Measurements from ENCODE around the gene RDH16.
"Not testable (repeated sequence)": the region's sequence is repeated elsewhere in the genome, so short reads cannot be mapped to it uniquely, and the experiment has no call there.

Gene RDH16

DNA sequence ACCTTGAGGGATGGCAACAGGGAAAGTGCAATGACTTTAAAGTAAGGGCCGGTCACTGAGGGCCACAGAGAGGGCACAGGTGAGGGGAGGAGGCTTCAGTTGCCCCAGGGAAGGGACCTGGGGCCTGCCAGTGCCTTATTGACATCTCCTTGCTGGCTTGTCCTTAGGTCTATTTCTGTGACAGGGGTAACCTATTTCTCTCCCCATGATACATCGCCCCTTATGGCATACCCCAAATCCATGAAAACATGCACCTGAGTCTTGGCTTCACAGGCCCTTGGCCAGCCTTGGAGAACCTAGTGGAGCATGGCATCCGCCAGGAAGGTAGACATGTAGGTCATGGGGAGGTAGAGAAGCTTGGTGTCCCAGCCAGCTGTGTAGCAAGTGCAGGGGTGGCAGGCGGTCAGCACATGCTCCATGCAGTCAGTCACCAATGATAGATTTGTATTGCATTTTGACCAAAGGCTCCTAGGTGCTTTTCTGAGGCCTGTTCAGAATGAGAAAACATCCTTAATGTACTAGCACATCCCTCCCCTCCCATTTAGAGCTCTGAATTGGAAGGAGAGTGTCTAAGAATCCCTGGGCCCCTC, 23.6 kb upstream of the RDH16 start:
- no peak for DNase-seq (ENCODE audit: low spot score)
- H3K27ac ChIP-seq = no peak overlapping the region
- ChIA-PET POLR2A (ENCODE audit: low non-redundant PET) (no interaction called here), CTCF (interaction anchor here (0.6 kb wide), 1 partner anchor 1599 kb away, joined by 4 read pairs; no protein-coding TSS in a partner anchor)
- TF ChIP-seq CTCF (conservative IDR thresholded peaks at IDR 0.05; ENCODE audit: low read depth) = no peak

DNA sequence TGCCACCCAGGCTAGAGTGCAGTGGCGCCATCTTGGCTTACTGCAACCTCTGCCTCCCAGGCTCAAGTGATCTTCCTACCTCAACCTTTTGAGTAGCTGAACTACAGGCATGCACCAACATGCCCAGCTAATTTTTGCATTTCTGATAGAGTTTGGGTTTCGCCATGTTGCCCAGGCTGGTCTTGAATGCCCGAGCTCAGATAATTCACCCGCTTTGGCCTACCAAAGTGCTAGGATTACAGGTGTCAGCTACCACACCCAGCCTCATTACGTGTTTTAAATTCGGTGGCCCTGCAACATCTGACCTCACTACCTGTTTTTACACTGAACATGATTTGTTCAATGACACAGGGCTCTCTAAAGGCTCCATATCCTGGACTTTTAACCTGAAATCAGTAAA, 22.9 kb upstream of the RDH16 start:
- CTCF ChIA-PET = no interaction called here
- H3K27ac ChIP-seq = no peak overlapping the region
- no peak for DNase-seq (ENCODE audit: low spot score)
- POLR2A ChIA-PET (ENCODE audit: low non-redundant PET) = no interaction called here
- no peak for TF ChIP-seq CTCF (conservative IDR thresholded peaks at IDR 0.05; ENCODE audit: low read depth)

DNA sequence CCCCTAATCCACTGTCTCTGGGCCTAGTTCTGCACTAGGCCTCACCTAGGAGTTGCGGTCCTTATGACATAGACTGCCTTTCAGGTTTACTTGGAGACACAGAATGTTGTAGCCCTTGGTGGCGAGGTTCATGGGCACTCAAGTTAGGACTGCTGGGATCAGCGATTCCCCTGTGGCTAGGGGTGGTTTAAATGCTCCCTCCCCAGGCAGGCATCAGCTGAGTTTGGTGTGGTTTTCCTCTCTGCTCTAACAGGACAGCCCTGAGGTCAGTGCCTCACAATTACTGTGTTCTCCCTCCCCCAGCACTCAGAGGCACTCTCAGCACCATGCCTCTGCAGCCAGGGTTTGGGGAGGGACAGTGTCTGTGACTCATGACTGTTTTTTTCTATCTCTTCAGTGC, 22.2 kb upstream of the RDH16 start:
- POLR2A ChIA-PET (ENCODE audit: low non-redundant PET) = no interaction called here
- no peak for TF ChIP-seq CTCF (conservative IDR thresholded peaks at IDR 0.05; ENCODE audit: low read depth)
- CTCF ChIA-PET = no interaction called here
- H3K27ac ChIP-seq = no peak overlapping the region
- DNase-seq (ENCODE audit: low spot score) = no peak

GRCh38 chr12:56978397-56979138, 21.2 kb upstream of the RDH16 start:
- DNase-seq (ENCODE audit: low spot score) = no peak
- ChIA-PET POLR2A (ENCODE audit: low non-redundant PET) (no interaction called here), CTCF (no interaction called here)
- no peak for TF ChIP-seq CTCF (conservative IDR thresholded peaks at IDR 0.05; ENCODE audit: low read depth)
- H3K27ac ChIP-seq = no peak overlapping the region

DNA sequence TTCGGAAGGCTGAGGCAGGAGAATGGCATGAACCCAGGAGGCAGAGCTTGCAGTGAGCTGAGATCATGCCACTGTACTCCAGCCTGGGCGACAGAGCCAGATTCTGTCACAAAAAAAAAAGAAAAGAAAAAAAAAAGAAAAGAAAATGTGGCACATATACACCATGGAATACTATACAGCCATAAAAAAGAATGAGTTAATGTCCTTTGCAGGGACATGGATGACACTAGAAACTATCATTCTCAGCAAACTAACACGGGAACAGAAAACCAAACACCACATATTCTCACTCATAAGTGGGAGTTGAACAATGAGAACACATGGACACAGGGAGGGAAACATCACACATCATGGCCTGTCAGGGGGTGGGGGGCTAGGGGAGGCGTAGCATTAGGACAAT, 20.0 kb upstream of the RDH16 start:
- POLR2A ChIA-PET (ENCODE audit: low non-redundant PET); H3K27ac ChIP-seq; CTCF ChIA-PET; DNase-seq (ENCODE audit: low spot score): not testable (repeated sequence)

DNA sequence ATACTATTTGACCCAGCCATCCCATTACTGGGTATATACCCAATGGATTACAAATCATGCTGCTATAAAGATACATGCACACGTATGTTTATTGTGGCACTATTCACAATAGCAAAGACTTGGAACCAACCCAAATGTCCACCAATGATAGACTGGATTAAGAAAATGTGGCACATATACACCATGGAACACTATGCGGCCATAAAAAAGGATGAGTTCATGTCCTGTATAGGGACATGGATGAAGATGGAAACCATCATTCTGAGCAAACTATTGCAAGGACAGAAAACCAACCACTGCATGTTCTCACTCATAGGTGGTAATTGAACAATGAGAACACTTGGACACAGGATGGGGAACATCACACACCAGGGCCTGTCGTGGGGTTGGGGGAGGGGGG, 16.8 kb upstream of the RDH16 start:
- DNase-seq (ENCODE audit: low spot score); CTCF ChIA-PET; H3K27ac ChIP-seq; POLR2A ChIA-PET (ENCODE audit: low non-redundant PET): not testable (repeated sequence)

DNA sequence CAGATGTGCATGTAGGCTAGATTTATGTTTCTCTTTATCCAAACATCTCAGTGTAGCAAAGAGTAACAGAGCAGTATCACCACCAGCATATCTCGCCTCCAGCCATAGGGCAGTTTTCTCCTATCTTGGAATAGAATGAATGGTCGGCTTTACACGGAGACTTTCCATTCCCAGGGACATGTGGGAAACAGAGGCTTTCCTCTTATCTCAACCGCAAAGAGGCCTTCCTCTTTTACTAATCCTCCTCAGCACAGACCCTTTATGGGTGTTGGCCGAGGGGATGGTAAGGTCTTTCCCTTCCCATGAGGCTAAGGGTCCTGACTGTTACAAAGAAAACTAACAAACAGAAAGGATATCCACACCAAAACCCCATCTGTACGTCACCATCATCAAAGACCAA, 11.5 kb upstream of the RDH16 start:
- H3K27ac ChIP-seq; DNase-seq (ENCODE audit: low spot score); POLR2A ChIA-PET (ENCODE audit: low non-redundant PET); CTCF ChIA-PET: not testable (repeated sequence)

DNA sequence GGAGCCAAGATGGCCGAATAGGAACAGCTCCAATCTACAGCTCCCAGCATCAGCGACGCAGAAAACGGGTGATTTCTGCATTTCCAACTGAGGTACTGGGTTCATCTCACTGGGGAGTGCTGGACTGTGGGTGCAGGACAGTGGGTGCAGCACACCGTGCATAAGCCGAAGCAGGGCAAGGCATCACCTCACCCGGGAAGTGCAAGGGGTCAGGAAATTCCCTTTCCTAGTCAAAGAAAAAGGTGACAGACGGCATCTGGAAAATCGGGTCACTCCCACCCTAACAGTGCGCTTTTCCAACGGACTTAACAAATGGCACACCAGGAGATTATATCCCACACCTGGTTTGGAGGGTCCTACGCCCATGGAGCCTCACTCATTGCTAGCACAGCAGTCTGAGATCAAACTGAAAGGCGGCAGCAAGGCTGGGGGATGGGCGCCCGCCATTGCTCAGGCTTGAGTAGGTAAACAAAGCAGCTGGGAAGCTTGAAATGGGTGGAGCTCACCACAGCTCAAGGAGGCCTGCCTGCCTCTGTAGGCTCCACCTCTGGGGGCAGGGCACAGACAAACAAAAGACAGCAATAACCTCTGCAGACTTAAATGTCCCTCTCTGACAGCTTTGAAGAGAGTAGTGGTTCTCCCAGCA, 8.7 kb upstream of the RDH16 start:
- POLR2A ChIA-PET (ENCODE audit: low non-redundant PET); CTCF ChIA-PET: not testable (repeated sequence)

DNA sequence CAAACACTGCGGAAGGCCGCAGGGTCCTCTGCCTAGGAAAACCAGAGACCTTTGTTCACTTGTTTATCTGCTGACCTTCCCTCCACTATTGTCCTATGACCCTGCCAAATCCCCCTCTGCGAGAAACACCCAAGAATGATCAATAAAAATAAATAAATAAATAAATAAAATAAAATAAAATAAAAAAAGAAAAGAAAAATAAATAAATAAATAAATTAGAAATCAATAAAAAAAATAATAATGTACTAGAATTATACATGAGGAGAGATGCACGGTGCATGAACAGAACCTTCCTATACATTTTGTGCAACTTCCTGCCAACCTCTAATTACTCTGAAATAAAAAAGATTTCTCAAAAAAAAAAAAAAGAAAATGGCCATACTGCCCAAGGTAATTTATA, 7.7 kb upstream of the RDH16 start:
- POLR2A ChIA-PET (ENCODE audit: low non-redundant PET); H3K27ac ChIP-seq; CTCF ChIA-PET; DNase-seq (ENCODE audit: low spot score): not testable (repeated sequence)

More for the DNA sequence above, 8.7 kb upstream of the RDH16 start:
- not testable (repeated sequence) for H3K27ac ChIP-seq; DNase-seq (ENCODE audit: low spot score)

DNA sequence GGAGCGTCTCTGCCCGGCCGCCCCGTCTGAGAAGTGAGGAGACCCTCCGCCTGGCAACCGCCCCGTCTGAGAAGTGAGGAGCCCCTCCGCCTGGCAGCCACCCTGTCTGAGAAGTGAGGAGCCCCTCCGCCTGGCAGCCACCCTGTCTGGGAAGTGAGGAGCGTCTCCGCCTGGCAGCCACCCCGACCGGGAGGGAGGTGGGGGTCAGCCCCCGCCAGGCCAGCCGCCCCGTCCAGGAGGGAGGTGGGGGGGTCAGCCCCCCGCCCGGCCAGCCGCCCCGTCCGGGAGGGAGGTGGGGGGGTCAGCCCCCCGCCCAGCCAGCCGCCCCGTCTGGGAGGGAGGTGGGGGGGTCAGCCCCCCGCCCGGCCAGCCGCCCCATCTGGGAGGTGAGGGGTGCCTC, 6.1 kb upstream of the RDH16 start:
- DNase-seq (ENCODE audit: low spot score); H3K27ac ChIP-seq; POLR2A ChIA-PET (ENCODE audit: low non-redundant PET); CTCF ChIA-PET: not testable (repeated sequence)

- POLR2A ChIA-PET (ENCODE audit: low non-redundant PET); H3K27ac ChIP-seq; DNase-seq (ENCODE audit: low spot score); CTCF ChIA-PET: not testable (repeated sequence)
Measured at GRCh38 chr12:56962247-56962646, 4.8 kb upstream of the RDH16 start.

All from RWPE1 (cell line).